ENCODE results near the gene ST3GAL5.
A peak's percentile ranks its signal among the peaks of the same experiment; 100 is the strongest.
"Not testable (repeated sequence)": the region's sequence is repeated elsewhere in the genome, so short reads cannot be mapped to it uniquely, and the experiment has no call there.

The ST3GAL5 gene

DNA sequence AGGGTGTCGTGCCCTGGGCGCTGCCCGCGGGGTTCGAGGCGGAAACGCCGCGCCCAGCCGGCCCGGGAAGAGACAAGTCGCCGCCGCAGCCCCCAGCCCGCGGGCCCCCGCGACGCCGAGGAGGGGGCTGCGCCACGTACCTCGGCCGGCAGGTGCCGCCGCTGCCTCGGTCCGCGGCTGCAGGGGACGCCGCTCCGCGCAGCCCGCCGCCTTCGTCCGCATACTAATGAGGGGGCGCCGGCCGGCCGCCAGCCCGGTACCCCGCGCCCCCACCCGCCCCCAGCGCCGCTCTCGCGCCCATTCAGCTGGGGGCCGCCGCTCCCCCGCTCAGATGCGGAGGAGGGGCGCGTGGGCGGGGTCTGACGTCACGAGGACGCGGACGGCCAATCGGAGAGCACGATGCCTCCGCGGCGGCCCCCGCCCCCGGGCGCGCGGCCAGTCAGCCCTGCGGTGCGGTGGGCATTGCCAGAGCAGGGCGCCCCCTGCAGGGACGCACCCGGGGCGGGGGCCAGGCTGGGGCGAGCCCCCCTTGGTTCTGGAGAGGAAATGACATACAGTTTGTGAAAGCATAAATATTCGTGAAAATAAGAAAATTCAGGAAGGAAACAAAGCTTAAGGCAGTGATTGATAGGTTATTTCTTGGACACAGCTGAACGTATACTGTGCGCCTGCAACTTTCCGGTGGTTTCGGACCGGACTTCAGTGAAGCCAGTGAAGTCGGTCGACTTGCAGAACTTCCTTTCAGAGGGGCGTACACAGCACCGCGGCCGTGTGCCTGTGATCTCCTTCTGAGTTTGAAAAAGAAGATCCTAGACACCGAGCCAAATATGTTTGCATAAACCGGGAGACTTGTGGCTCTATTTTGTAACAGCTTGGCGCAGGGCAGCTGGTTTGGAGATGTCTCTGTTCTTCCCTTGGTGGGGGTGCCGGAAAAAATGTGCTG is at the start of gene ST3GAL5:
TSS of gene ST3GAL5 (minus strand) at position 307 of the 943 bp plus-strand sequence. CDS start at position 222, 85 bp downstream.
- peak; percentile 70 to 71 for DNase-seq

DNA sequence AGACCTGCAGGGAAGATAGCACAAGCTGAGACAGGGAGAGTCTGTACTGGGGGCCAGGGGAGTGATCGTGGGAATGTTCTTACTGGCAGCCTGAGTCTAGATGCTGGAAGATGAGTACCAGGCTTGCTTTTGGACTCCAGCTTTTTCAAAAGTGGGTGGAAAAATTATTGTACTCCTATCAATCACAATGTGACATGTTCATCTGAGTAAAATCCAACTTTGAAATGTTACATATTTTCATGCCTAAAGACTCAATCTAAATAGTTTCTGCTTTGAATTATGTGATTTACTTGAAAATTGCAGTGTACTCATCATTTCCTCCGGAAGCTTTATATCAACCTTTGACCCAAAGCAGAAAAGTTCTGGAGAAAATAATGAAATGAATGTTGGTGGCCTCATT is 49.7 kb upstream of the ST3GAL5 start:
- DNase-seq = no peak

DNA sequence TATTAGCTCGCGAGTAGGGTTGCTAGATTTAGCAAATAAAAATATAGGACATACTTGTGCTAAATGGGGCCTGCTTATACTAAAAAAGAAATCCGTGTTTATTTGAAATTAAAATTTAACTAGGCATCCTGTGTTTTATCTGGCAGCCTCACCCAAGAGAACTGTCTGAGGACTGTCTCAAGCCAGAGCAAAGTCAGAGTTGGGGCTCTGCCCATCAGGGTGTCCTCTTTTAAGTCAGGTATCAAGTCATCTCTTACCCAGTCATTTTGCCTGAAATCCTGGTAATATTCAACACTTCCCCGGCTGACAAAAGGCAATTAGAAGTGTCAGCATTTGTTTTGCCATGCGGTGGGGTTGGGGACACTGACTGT is 48.3 kb upstream of the ST3GAL5 start:
- no peak for DNase-seq

DNA sequence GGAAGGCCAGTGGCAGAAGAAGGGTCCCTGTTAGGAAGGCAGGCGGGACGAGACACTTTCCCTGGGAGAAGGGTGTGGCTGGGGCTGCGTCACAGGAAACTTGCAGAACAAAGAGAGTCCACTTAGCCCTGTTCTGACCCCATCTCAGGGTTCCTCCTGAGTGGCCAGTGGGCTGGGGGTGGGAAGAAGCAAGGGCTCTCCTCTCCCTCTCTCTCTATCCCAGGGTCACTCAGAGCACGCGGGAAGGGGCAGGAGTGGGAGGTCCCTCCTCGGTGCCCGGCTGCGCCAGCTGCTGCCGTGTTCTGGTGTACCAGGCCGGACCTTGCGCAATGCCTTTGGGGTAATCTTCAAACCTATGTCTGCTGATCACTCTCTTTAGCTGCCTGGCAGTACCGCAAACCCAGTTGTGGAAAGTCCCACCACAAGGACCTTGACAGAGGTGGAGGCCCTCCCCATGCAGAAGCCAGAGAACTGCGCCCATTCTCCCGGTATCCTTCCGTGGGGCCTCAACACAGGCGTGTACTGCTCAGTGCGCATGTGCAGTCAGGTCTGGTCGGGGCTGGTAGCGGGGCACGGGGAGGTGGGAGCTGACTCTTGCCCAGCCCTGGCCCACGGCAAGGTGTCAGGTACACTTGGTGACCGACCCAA is 47.8 kb upstream of the ST3GAL5 start:
- DNase-seq = no peak

DNA sequence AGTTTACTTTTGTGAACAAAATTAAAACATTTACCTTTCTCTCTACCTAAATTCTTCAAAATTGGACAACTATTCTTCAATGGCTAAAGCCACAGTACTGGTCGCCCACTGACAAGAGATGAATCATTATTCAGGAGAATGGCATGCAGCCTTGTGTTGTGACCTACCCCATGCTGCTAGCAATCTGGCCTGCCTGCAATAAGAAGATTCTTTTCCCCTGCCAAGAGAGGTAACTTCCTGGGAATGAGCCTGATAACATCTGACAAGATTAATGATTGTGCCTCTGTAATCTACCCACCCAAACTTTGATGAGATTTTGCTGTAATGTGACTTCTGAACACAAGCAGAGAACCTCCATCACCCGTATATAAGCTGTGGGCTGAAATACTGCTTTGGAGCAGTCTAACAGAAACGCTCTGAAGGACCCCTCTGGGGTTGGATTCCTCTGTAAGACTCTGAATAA is 47.0 kb upstream of the ST3GAL5 start:
- DNase-seq = no peak

DNA sequence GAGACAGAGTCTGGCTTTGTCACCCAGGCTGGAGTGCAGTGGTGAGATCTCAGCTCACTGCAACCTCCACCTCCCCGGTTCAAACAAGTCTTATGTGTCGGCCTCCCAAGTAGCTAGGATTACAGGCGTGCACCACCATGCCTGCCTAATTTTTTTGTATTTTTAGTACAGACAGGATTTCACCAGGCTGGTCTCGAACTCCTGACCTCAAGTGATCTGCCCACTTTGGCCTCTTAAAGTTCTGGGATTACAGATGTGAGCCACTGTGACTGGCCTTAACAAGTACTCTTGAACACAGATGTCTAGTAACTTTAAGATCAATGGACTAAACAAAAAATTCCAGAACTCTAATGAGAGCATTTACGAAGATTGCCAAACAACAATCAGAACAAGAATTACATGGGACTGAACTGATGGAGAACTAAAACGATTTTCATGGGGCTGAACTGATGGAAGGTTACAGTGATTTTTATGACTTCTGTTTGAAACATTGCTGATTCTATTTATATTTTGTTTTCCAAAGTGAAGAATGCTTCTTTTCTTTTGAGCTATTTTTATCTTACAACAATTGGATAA is 46.5 kb upstream of the ST3GAL5 start:
- DNase-seq = no peak

DNA sequence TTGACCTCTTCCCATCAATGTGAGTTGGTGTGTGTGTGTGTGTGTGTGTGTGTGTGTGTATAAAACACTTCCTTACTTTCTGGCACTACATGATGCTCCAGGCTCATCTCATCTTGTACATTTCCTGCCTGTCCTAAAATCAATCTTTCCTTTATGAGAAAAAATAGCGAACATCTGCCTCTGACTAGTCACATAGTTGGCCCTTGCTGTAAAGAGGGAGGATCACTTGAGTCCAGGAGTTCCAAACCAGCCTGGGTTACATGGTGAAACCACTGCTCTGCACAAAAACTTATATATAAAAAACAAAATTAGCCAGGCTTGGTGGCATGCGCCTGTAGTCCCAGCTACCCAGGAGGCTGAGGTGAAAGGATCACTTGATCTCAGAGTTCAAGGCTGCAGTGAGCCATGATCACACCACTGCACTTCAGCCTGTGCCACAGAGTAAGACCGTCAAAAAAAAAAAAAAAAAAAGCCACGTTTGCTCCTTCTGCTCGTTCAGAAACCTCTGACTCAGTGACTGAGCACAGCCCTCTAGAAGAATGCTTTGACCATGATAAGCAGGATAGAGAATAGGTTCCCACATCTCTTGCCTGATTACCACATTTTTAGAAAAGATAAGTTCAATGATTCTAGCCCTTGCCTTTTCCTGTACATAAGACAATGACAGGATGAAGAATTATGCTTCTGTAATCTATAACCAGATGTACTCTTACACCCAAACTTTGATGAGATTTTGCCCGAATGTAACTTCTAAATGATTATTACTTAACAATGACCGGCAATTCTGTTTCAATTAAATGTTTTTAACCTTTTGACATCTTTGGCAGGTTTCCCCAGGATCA is 45.2 kb upstream of the ST3GAL5 start:
- DNase-seq = peak in 1 of 2 donors; percentile 40

DNA sequence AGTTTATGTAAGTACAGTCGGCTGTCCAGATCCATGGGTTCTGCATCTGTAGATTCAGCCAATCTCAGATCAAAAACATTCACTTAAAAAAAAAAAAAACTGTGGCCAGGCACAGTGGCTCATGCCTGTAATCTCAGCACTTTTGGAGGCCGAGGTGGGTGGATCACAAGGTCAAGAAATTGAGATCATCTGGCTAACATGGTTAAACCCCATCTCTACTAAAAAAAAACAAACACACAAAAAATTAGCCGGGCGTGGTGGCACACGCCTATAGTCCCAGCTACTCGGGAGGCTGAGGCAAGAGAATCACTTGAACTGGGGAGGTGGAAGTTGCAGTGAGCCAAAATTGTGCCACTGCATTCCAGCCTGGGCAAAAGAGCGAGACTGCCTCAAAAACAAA is 42.4 kb upstream of the ST3GAL5 start:
- DNase-seq = not testable (repeated sequence)

DNA sequence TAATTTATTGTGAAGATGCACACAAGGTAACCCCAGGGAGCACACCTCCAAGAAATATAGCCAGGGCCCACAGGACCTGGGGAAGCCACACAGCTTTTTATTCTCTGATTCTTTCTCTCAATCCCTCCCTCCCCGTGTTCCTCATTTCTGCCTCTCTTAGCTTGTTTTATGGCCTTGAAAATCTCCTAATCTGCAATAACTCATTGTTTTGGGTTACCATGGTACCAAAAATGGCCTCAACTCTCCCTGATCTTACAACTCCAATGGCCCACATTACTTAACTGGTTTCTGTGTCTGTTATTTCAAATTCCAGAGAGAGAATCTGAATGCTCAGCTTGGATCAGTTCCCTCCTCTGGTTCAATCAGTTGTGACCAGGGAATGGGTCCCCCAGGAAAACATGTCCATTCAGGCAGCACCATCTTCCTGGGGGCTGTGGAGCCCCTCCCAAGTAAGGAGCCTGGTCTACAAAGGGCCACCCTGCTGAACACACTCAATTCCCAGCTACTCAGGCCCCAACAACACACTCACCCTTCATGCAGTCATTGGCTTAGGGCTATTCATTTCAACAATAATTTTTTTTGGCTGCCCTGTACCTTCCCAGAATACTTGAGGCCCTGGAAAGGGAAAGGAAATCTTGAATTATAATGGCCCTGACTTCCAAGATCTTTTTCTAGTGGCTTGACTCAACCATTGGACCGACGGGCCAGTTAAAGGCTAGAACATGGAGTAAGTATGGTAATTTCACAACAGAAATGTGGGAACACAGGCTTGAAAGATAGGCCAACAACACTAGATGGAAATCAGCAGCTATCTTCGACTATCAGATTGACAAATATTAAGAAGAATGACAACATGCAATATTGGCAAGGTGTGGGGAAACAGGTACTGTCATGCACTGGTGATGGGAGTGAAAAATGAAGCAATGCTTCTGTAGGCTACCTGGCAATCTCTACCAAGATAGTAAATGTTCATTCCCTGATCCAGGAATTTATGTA is 41.6 kb upstream of the ST3GAL5 start:
- no peak for DNase-seq

DNA sequence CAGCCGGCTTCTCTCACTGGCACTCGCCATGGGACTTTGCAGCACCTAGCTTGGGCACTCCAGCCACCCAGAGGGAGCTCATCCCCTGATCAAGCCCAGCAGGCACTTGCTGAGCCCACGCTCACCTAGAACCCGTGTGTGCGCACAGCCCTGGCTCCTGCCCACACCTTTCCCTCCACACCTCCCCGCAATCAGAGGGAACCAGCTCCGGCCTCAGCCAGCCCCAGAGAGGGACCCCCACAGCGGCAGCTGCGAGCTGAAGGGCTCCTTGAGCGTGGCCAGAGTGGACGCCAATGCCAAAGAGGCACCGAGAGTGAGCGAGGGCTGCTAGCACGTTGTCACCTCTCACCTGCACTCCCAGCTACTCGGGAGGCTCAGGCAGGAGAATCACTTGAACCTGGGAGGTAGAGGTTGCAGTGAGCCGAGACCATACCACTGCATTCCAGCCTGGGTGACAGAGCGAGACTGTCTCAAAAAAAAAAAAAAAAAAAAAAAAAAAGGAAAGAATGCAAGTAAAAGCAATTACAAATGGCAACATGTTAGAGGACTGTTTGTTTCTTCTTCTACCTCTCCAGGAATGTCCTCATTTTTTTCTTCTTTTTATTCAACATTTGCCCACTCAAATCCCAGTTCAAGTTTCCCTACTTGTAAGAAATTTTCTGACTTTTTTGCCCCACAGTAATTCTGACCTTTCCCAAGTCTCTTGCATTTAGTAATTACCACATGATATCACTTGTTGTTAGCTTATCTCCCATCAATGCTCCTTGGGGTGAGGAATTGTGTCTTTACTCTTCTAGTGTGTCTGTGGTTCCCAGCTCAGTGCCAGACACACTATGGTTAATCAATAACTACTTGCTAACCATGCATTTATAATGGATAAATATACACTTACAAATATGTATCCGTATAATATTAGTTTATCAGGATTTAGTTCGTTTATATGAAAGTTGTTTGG is 40.6 kb upstream of the ST3GAL5 start:
- no peak for DNase-seq

DNA sequence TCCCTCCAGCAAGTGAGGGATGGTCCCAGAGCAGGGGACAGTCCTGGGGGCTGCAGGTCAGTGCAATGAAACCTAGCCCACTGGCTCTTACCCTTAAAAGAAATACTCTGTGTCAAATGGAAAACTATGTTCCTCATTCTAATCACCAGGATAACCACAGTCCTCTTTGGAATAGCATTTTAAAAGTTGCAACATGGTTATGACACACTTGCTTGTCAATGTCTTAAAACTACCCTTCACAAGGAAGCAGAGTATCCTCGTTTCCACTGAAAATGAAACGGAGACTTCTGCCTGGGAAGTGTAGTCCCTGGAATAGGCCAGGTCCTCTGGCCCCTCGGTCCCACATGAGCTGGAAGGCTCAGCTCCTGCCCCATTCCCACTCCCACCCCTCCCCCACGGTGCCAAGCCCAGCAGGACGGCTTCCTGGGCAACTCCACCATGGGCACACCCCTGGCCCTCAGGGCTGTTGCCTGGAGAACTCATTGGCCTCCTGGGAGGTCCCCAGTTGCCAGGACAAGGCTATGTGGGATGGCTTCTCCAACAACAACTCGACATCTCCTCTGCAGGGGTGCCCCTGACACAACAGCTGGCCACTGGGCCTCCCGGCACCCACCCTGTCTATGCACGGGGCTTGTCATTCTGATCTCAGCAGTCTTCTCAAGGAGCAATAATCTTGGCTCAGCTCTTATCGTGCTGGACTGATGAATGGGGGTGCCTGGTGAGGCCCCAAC is 38.3 kb upstream of the ST3GAL5 start:
- no peak for DNase-seq

DNA sequence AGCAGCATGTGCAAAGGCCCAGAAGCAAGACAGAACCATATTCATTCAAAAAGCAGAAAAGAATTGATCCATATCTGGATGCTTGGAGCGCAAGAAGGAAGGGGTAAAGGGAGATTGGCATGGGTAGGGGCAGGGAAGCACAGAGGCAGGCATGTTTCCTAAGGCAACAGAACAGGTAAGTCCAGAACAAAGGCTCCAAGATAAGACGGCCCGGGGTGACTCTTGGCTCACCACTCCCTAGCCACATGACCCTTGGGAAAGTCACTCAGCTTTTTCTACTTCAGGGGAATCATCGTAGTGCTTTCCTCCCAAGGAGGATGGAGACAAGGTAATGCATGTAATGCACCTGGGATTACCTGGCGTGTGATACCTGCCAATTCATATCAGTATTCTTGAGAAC is 37.7 kb upstream of the ST3GAL5 start:
- DNase-seq = no peak

DNA sequence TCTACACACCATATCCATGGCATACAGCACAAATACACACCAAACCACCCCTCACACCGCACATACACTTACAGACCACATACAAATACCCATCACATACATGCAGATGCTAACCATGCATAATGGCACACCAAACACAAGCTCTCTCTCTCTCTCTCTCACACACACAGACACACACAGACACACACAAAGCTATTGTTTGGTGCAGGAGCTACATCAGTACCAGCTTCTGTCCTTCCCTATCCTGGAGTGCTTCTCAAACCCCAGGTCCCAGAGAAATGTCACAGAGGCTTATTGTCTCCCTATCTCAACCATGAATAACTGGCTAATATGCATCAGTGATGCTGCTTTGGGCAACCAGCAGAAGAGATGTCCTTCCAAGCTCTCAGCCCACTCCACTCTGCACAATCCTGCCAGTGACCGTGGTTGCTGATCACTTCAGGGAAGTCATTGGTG is 36.5 kb upstream of the ST3GAL5 start:
- DNase-seq = no peak

DNA sequence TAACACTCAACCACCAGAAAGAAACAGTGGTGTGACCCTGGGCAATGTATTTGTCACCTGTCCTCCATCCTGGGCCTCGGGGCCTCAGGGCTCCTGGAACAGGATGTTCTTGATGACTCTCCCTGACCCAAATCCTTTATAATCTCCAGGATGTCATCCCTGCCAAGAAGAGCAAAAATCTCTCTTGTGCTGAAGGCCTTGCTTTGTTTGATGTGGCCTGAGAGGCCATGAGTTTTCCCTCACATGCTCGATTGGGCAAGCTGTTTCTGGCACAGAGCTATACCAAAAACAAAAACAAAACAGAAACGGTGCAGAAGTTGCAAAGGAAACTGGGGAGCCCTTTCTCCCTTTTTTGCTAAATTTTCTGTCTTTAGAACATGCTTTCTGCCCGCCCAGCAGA is 35.7 kb upstream of the ST3GAL5 start:
- no peak for DNase-seq

DNA sequence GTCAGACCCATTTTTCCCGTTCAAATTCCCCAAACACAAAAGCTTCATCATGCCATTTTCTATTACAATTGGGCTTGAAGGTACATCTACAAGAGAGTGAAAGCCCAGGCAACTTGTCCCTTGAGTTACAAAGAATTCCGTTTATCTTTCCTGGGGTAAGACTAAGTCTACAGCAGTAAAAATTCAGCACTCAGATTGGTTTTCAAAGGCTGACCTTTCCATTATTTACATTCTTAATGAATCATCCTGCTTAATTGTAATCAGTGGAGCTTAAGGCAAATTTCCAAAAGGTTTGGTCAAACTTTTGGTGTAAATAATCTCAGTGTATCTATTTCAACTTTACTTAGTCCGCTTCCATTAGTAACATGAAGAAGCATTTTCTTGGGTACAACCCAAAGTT is 33.4 kb upstream of the ST3GAL5 start:
- no peak for DNase-seq

DNA sequence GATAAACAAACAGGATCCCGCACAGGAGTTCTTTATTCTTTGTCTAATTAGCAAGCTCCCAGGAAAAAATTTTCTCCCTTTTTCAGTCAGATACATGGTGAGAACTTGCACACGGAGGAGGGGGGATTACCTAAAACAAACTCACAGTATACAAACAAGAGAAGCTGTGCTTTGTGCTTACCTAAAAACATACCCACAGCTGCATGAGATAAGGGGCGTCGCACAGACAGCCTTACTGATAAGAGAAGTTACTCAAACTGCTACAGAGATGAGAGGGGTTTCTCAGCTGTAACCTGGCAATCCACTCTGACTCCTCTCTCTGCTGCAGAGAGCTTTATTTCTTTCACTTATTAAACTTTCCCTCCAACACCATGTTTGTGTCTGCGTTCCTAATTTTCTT is 32.9 kb upstream of the ST3GAL5 start:
- DNase-seq = no peak

DNA sequence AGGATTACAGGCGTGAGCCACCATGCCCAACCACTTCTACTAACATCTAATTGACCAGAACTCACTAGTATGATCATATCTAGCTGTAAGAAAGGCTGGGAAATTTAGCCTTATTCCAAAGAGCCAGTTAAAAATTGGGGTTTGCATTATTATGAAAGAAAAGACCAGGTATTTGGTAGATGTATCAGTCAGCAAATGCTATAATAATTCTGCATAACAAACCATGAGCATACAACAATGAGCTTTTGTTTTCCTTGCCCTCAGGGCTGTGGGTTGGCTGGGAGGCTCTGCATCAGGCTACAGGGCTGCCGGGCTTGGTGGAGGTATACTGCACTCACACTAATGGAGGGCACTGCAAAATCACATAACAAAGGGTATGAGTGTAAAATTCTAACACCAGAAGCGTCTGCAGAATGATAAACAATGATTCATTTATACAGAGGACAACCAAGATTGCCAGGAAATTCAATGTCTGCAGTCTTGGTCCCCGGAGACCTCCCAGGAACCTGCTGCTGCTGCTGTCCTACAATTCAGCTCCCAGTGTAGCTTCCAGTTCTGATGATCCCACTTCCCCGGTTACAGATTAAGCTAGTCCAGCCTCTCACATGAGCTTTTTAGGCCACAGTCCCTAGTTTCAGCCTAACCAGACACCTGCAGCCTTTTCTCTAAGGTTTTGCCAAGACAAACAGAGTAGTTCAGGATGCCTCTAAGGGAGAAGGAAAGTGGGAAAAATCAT is 32.2 kb upstream of the ST3GAL5 start:
- DNase-seq = no peak

DNA sequence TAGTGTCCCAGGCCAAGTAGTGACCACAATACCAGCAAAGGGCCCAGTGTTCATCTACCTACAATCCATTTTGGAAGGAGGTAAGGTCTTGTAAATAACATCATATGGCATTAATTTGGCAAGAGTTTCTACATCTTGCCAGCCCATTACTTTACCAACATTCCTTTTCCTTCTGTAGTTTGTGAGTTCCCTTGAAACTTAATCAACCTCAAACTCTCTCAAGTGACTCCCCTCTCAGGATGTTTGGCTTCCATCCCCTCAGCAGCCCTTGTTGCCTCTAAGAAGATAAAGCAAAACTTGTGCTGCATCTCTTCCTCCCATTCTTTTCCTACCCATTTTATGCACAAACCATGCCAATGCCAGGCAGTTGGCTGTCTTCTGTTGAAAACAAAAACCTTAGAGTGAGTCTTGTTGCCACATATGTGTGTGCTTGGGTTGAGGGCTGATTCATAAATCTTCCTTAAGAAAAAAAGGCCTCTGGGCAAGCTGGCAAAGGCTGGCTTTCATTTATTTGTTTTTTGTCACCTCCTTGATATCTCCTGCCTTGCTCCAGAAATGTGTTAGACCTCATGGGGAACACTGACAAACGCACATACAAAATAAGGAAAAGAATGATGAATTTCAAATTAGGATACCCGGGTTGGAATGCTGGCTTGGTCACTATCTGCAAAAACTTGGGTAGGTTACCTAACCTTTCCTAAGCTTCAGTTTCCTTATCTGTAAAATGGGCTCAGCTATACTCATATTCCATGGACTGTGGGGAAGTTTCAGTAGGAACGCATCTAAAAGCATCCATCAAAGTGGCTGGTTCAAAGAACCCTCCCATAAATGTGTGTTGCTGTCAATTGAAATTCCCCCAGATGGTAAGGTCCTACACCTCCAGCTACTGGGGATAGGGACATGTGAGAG is 29.4 kb upstream of the ST3GAL5 start:
- no peak for DNase-seq
